GM21786 (cell line): ENCODE data around the gene FAM24B.
"Not testable (repeated sequence)": the region's sequence is repeated elsewhere in the genome, so short reads cannot be mapped to it uniquely, and the experiment has no call there.

Source experiments
- ATAC-seq: cut with Tn5 transposase; IDR thresholded peaks from one replicate; pipeline ENCODE4 v1.9.1; 2021; ENCODE audit not compliant: unreplicated experiment

FAM24B gene, protein sequence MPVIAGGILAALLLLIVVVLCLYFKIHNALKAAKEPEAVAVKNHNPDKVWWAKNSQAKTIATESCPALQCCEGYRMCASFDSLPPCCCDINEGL

GRCh38 chr10:122879339-122880273 lies at the start of gene FAM24B:
Gene FAM24B (minus strand): TSS chr10:122879581. CDS start chr10:122850515, 29,066 bp downstream.
- ATAC-seq = peak; percentile 79

- ATAC-seq = no peak
Measured at GRCh38 chr10:122915700-122916099, 36.3 kb upstream of the FAM24B start.

DNA sequence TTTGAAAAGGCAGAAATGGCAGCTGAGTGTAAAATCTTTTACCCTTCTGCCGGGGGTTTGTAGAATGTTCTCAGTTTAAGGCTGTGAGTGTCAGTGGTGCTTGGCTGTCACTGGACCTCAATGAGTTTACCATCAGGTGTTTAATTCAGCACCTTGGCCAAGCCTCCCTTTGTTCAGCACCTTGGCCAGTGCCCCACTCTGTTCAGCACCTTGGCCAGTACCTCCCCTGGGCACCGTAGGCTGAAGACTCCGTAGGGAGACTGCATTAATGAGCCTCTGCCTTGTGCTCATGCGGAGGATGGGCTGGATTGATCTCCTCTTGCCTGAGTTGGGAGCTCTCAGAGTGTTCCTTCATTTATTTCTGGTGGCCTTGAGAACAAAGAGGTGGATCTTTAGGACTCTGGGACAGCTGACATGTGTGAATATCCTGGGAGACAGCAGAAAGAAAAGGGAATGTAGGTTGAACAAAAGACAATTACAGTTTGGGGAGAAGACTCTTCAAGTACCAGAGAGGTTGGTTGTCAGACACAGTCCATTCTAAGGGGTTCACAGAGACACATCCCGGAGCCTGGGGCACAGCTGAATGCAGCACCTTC lies 32.6 kb upstream of the FAM24B start:
- ATAC-seq = no peak

DNA sequence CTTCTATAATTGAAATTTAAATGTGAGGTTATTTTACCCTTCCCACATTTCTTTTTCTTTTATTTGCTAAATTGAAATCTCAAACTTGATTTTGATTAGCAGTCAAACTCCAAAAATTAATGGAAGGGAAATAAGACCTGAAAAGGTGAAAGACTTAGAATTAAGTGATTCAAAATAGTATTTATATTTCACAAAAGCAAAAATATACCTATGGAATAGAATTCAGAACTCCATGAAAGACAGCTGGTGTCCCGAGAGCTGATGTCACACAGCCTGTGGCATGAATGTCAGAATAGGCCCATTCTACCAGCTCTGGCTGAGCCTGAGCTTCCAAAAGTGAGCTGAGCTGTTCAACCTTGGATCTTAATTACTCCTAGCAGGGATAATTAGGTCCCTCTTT lies 30.9 kb upstream of the FAM24B start, which contains the start of gene FAM24A:
Gene FAM24A (plus strand): TSS at position 301 of the 400 bp plus-strand sequence. CDS start 1,025 bp downstream, outside the sequence.
- no peak for ATAC-seq

DNA sequence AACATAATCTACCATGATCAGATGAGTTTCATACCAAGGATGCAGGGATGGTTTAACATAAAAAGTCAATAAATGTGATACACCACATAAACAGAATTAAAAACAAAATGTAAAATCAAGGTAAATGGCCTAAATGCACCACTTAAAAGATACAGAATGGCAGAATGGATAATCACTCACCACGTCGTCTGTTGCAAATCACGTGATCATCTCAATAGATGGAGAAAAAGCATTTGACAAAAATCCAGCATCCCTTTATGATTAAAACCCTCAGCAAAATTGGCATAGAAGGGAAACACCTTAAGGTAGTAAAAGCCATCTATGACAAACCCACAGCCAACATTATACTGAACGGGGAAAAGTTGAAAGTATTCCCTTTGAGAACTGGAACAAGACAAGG lies 24.5 kb upstream of the FAM24B start:
- ATAC-seq = not testable (repeated sequence)

GRCh38 chr10:122894261-122894944 lies 15.0 kb upstream of the FAM24B start:
- no peak for ATAC-seq

DNA sequence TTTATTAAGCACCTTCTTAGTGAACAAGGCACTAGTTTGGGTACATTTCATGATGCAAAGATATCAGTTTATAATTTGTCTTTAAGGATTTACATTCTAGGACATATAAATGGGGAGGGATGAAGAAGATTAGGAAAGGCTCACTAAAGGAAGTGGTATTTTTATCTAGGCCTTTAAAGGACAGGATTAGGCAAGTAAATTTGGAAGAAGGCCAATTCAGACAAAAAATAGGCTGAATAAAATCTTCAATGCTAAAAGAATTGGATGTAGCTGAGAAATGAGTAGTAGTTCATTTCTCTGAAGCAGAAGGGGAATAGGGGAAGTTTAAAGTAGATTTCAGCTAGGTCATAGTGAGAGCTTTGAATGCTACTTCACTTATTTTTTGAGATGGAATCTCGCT lies 4.8 kb upstream of the FAM24B start:
- no peak for ATAC-seq

DNA sequence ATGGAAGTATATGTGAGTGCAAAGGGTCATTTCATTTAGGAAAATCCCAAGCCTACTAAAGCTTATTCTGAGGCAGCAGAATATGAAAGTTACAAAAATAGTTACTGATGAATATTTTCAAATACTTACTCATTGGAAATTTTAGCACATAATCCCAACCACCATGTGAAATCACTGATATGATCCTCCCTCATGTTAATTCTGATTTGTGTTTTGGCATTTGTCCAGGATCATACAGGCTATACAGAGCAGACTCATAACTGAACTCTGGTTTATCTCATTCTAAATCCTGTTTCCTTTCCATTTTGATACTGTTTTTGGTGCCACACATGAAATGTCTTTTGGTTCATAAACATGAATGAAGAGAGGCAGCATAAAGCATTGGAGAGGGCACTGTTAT lies 3.4 kb upstream of the FAM24B start:
- ATAC-seq = no peak

GRCh38 chr10:122878799-122879338 lies 512 bp downstream of the FAM24B start:
- ATAC-seq = peak; percentile 14

DNA sequence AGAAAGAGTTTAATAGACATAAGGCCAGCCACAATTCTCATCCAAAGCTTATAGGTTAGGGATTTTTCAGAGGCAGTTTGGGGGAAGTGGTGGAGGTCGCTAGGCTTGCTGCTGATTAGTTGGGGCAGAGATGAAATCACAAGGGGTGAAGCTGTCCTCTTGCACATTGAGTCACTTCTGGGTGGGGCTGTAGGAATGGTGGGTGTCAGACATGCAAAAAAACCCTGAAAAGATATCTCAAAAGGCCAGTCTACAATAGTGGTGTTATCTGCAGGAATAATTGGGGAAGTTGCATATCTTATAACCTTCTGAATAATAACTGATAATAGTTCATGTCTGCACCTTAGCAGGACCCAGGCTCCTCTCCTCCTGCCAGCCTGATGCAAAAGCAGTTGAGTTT lies 2.1 kb downstream of the FAM24B start:
- ATAC-seq = no peak

- ATAC-seq = no peak
Measured at GRCh38 chr10:122876467-122876855, 2.9 kb downstream of the FAM24B start.

GRCh38 chr10:122875843-122876466 lies 3.4 kb downstream of the FAM24B start:
- ATAC-seq = no peak

GRCh38 chr10:122871947-122872346 lies 7.4 kb downstream of the FAM24B start:
- not testable (repeated sequence) for ATAC-seq

- not testable (repeated sequence) for ATAC-seq
Measured at GRCh38 chr10:122868768-122869167, 10.6 kb downstream of the FAM24B start.

GRCh38 chr10:122866757-122867482 lies 12.5 kb downstream of the FAM24B start:
- ATAC-seq = not testable (repeated sequence)

DNA sequence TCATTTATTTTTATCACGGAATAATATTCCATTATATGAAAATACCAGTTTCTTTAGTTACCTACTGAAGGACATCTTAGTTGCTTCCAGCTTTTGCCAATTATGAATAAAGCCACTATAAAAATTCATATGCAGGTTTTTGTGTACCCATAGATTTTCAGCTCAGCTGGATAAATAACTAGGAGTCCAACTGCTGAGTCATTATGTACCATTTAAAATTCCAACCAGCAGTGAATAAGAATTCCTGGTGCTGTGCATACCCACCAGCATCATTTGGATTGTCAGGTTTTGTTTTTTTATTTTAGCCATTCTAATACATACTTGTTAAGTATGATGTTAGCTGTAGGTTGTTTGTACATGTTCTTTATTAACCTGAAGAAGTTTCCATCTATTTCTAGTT lies 14.5 kb downstream of the FAM24B start:
- ATAC-seq = no peak

GRCh38 chr10:122864194-122864592 lies 15.2 kb downstream of the FAM24B start:
- no peak for ATAC-seq

- ATAC-seq = no peak
Measured at GRCh38 chr10:122863216-122864193, 15.9 kb downstream of the FAM24B start.

GRCh38 chr10:122861711-122862161 lies 17.6 kb downstream of the FAM24B start:
- no peak for ATAC-seq
